SK-N-SH (cell line): ENCODE measurements around the gene KRT72. TPM values are rescaled to one million over a fixed set of nuclear protein-coding genes. Genes with fewer than 3 reads are reported as not detected.

Experiments
- CTCF ChIA-PET: fragments of 300-600, 350-600 bp; formaldehyde crosslinking; extraction: SDS; loops from one replicate; lab custom pipeline; 2021; lab: Yijun Ruan, JAX
- POLR2A ChIA-PET: fragments of 350-600 bp; sonication (Branson Sonifier 250); formaldehyde crosslinking; extraction: SDS; loops from one replicate; lab custom pipeline; 2020; ENCODE audit warnings: antibody characterized with exemption, inconsistent platforms; lab: Yijun Ruan, JAX
- DNase-seq: peaks from one replicate; pipeline ENCODE4 v3.0.0; 2012
- H2AFZ ChIP-seq: fragments of 200-600 bp; sonication (generic); 2 replicates; pipeline ENCODE4 v1.8.1; 2016; ENCODE audit warnings: antibody characterized with exemption, mild to moderate bottlenecking, low read depth
- H3F3A ChIP-seq: fragments of 200-600 bp; sonication (generic); replicated peaks from 2 replicates; pipeline ENCODE3; 2016; ENCODE audit warnings: antibody characterized with exemption, mild to moderate bottlenecking; ENCODE audit not compliant: insufficient read depth
- H3K27ac ChIP-seq, 2 experiments: fragments of 200-500 bp in 1 of 2; fragments of 200-600 bp in 1 of 2; sonication (Bioruptor generic) in 1 of 2; sonication (generic), shearing (Covaris generic) in 1 of 2; 2 replicates each; pipeline versions ENCODE4 v1.5.1 to v1.6.1; 2014 to 2016; ENCODE audit warnings: low read depth in 2 of 2, inconsistent platforms in 1 of 2, low read length in 1 of 2, mild to moderate bottlenecking in 1 of 2, mixed read lengths in 1 of 2
- H3K27me3 ChIP-seq: fragments of 200-600 bp; sonication (generic), shearing (Covaris generic); 2 replicates; pipeline ENCODE4 v1.6.1; 2016; ENCODE audit warnings: mixed run types; ENCODE audit not compliant: insufficient read depth
- H3K36me3 ChIP-seq, 2 experiments: fragments of 200-500 bp in 1 of 2; fragments of 200-600 bp in 1 of 2; sonication (Bioruptor generic) in 1 of 2; sonication (generic) in 1 of 2; replicated peaks in 1 of 2; 2 replicates each; pipeline versions ENCODE3 to v1.5.1; 2014 to 2016; ENCODE audit warnings: low read length in 1 of 2, mild to moderate bottlenecking in 1 of 2; ENCODE audit not compliant: insufficient read depth in 2 of 2, control insufficient read depth in 1 of 2
- H3K4me1 ChIP-seq, 2 experiments: fragments of 200-500 bp in 1 of 2; fragments of 200-600 bp in 1 of 2; sonication (Bioruptor generic) in 1 of 2; sonication (generic), shearing (Covaris generic) in 1 of 2; 2 replicates each; pipeline versions ENCODE4 v1.5.1 to v1.6.1; 2014 to 2016; ENCODE audit warnings: low read depth in 1 of 2, low read length in 1 of 2, mixed run types in 1 of 2; ENCODE audit not compliant: insufficient read depth in 2 of 2, control insufficient read depth in 1 of 2
- H3K4me2 ChIP-seq: fragments of 200-600 bp; sonication (generic), shearing (Covaris generic); 2 replicates; pipeline ENCODE4 v1.6.1; 2017; ENCODE audit warnings: mixed run types
- H3K4me3 ChIP-seq, 2 experiments: fragments of 200-500 bp in 1 of 2; fragments of 200-600 bp in 1 of 2; sonication (Bioruptor generic) in 1 of 2; sonication (generic), shearing (Covaris generic) in 1 of 2; 2 replicates each; pipeline versions ENCODE4 v1.5.1 to v1.8.1; 2014 to 2016; ENCODE audit warnings: low read depth in 2 of 2, inconsistent platforms in 1 of 2, low read length in 1 of 2, mild to moderate bottlenecking in 1 of 2, mixed read lengths in 1 of 2, moderate library complexity in 1 of 2
- H3K79me2 ChIP-seq: fragments of 200-600 bp; sonication (generic); 2 replicates; pipeline ENCODE4 v1.8.1; 2017; ENCODE audit warnings: mild to moderate bottlenecking; ENCODE audit not compliant: insufficient read depth
- H3K9ac ChIP-seq: fragments of 200-600 bp; sonication (generic); 2 replicates; pipeline ENCODE4 v1.6.1; 2017; ENCODE audit warnings: mixed run types
- H3K9me2 ChIP-seq: fragments of 200-600 bp; sonication (generic); 2 replicates; pipeline ENCODE4 v1.6.1; 2017; ENCODE audit warnings: mixed run types
- H3K9me3 ChIP-seq: fragments of 200-600 bp; sonication (generic); 2 replicates; pipeline ENCODE4 v1.6.1; 2017; ENCODE audit warnings: mixed run types, mild to moderate bottlenecking, moderate library complexity
- H4K20me1 ChIP-seq: fragments of 200-600 bp; sonication (generic); 2 replicates; pipeline ENCODE4 v1.6.1; 2017; ENCODE audit warnings: mild to moderate bottlenecking, mixed run types; ENCODE audit not compliant: insufficient read depth
- CHD2 ChIP-seq: fragments of 150-350 bp; IDR thresholded peaks from 2 replicates; pipeline ENCODE4 v1.6.1; 2018; ENCODE audit warnings: low read length; ENCODE audit not compliant: partially characterized antibody
- EZH2phosphoT487 ChIP-seq: fragments of 200-600 bp; sonication (generic); IDR thresholded peaks from 2 replicates; pipeline ENCODE4 v1.6.1; 2017; ENCODE audit warnings: low read depth, mixed run types, mild to moderate bottlenecking, antibody characterized with exemption, moderate library complexity, borderline replicate concordance
- FOSL2 ChIP-seq: IDR thresholded peaks from 2 replicates; pipeline ENCODE4 v1.4.0; 2012; ENCODE audit warnings: low read depth, mild to moderate bottlenecking, moderate library complexity, borderline replicate concordance
- FOXJ3 ChIP-seq: sonication (generic); formaldehyde crosslinking; IDR thresholded peaks from 2 replicates; pipeline ENCODE4 v1.5.1; 2020; ENCODE audit warnings: mild to moderate bottlenecking, missing genetic modification reagents
- FOXM1 ChIP-seq: IDR thresholded peaks from 2 replicates; pipeline ENCODE4 v1.4.0; 2012; ENCODE audit warnings: low read depth, mild to moderate bottlenecking
- GABPA ChIP-seq: IDR thresholded peaks from 2 replicates; pipeline ENCODE4 v1.4.0; 2012; ENCODE audit warnings: low read depth, mild to moderate bottlenecking
- GATA2 ChIP-seq: sonication (generic); formaldehyde crosslinking; IDR thresholded peaks from 2 replicates; pipeline ENCODE4 v1.5.0; 2020; ENCODE audit warnings: mild to moderate bottlenecking, missing genetic modification reagents
- NFIC ChIP-seq: IDR thresholded peaks from 2 replicates; pipeline ENCODE4 v1.4.0; 2012; ENCODE audit warnings: borderline replicate concordance
- RAD21 ChIP-seq: IDR thresholded peaks from 2 replicates; pipeline ENCODE4 v1.6.1; 2012; ENCODE audit warnings: mild to moderate bottlenecking, low read length
- RFX5 ChIP-seq: IDR thresholded peaks from 2 replicates; pipeline ENCODE4 v1.6.1; 2012; ENCODE audit warnings: mild to moderate bottlenecking, improper control_type of control experiment, low read length
- SIN3A ChIP-seq: IDR thresholded peaks from 2 replicates; pipeline ENCODE4 v1.6.1; 2012; ENCODE audit warnings: low read depth, mild to moderate bottlenecking, low read length, moderate library complexity, borderline replicate concordance
- TAF1 ChIP-seq: IDR thresholded peaks from 2 replicates; pipeline ENCODE4 v1.6.1; 2012; ENCODE audit warnings: low read depth, mild to moderate bottlenecking, low read length, moderate library complexity, borderline replicate concordance
- TCF12 ChIP-seq: IDR thresholded peaks from 2 replicates; pipeline ENCODE4 v1.4.0; 2012
- TEAD4 ChIP-seq: IDR thresholded peaks from 2 replicates; pipeline ENCODE4 v1.4.0; 2012; ENCODE audit warnings: mild to moderate bottlenecking, borderline replicate concordance; ENCODE audit not compliant: insufficient read depth
- YY1 ChIP-seq: IDR thresholded peaks from 2 replicates; pipeline ENCODE4 v1.4.0; 2012; ENCODE audit warnings: low read depth, mild to moderate bottlenecking
- WGBS: methylation state at CpG from one replicate; pipeline ENCODE4 v1.1.6; 2017; ENCODE audit warnings: low lambda C conversion rate; 5-methylcytosine and 5-hydroxymethylcytosine counted together
- polyA plus RNA-seq, 3 experiments: library from polyadenylated mRNA; depleted of rRNA; stranded (reverse); fragments of >200 nt; gene quantifications; 2 replicates each; pipeline ENCODE4 v1.2.3, GENCODE V29; 2012
- TF ChIP-seq, protein P1 (sequence below): IDR thresholded peaks from 2 replicates; pipeline ENCODE4 v1.4.0; 2012; ENCODE audit warnings: low read depth, borderline replicate concordance
- TF ChIP-seq, protein P2 (sequence below): fragments of 150-350 bp; IDR thresholded peaks from 2 replicates; pipeline ENCODE4 v1.6.1; 2017; ENCODE audit warnings: antibody characterized with exemption, low read length, low read depth, borderline replicate concordance
- TF ChIP-seq, protein P3 (sequence below): IDR thresholded peaks from 2 replicates; pipeline ENCODE4 v1.4.0; 2012; ENCODE audit warnings: low read depth
- TF ChIP-seq, protein P4 (sequence below): IDR thresholded peaks from 2 replicates; pipeline ENCODE4; 2012

KRT72 gene
- polyA plus RNA-seq, 1 of the 3 experiments (the other 2 are of a cell fraction), result not detected

DNA sequence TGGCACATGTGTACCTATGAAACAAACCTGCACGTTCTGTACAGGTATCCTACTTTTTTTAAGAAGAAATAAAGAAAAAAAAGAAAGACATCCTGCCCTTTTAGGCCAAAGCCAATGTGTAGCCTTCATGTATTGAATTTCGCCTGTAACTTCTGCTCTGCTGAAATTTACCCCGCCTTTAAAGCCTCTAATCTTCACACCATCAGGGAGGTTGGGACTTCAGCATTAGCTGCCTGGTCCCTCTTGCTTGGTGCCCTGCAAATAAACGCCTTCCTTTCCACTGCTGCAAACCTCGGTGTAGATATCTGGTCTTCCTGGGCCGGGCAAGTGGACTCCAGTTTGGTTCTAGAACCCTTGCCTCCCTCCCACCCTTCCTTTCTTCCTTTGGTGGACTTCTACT lies 45.7 kb downstream of the KRT72 start:
- Histone ChIP-seq H2AFZ (no peak overlapping the region), H3K4me1 (no peaks in the 10 kb centered on the region), H3K9ac (no peak overlapping the region), H4K20me1 (no peaks in the 10 kb centered on the region), H3K4me3 (no peak overlapping the region), H3K27ac (no peak overlapping the region), H3K79me2 (no peaks in the 10 kb centered on the region), H3K27me3 (peaks cover 47% of the 10 kb centered on the region), H3K4me2 (no peak overlapping the region), H3F3A (no peaks in the 10 kb centered on the region), H3K9me3 (no peaks in the 10 kb centered on the region), H3K9me2 (no peaks in the 10 kb centered on the region), H3K36me3 (no peaks in the 10 kb centered on the region)
- CTCF ChIA-PET, result interaction anchor here (0.8 kb wide), 1 partner anchor 59 kb away, joined by 3 read pairs; no protein-coding TSS in a partner anchor
- 20% methylated on average over 6 of the region's 6 CpGs for WGBS
- DNase-seq, result no peak
- no peak for TF ChIP-seq RAD21
- no peak for TF ChIP-seq GABPA
- POLR2A ChIA-PET, result no interaction called here

DNA sequence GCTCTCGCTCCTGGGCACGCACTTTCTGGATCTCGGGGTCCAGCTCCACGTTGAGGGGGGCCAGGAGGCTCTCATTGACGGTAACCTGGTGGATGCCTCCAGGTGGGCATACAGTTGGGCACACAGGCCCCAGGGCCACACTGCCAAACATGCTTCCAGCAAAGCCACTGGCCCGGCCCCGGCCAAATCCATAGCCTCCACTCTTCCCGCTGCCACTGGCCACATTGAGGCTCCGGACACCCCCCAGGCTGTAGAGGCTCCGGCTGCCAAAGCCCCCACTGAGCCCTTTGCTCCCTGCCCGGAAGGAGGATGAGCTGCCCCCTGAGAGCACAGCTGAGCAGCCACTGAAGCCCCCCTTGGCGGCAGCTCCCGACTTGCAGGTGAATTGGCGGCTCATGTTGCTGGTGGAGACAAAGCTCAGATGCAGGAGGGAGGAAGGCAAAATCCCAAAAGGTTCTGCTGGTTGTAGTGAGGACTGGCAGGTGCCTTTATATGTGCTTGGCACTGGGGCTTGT lies 48.5 kb downstream of the KRT72 start, which contains the start of gene KRT71:
KRT71 (minus strand) TSS at position 465 of the 515 bp plus-strand sequence; CDS start at position 397, 68 bp downstream.
- H3K36me3 ChIP-seq, result no peaks in the 10 kb centered on the region
- no peaks in the 10 kb centered on the region for H3K4me1 ChIP-seq
- H3F3A ChIP-seq, result no peaks in the 10 kb centered on the region
- peaks cover 61% of the 10 kb centered on the region for H3K27me3 ChIP-seq
- ChIA-PET POLR2A (no interaction called here), CTCF (no interaction called here)
- no peak within 1 kb of the TSS for H3K4me3 ChIP-seq
- no peak within 1 kb of the TSS for H3K27ac ChIP-seq
- H2AFZ ChIP-seq, result no peak within 1 kb of the TSS
- 29% methylated on average over 7 of the region's 14 CpGs for WGBS
- no peak within 1 kb of the TSS for H3K4me2 ChIP-seq
- H3K9me3 ChIP-seq, result no peaks in the 10 kb centered on the region
- TF ChIP-seq TAF1 (no peak), EZH2phosphoT487 (no peak), GATA2 (CRISPR knock-in tag) (no peak), FOXJ3 (no peak), FOXM1 (no peak), NFIC (no peak), CHD2 (no peak)
- TF ChIP-seq, protein P1, sequence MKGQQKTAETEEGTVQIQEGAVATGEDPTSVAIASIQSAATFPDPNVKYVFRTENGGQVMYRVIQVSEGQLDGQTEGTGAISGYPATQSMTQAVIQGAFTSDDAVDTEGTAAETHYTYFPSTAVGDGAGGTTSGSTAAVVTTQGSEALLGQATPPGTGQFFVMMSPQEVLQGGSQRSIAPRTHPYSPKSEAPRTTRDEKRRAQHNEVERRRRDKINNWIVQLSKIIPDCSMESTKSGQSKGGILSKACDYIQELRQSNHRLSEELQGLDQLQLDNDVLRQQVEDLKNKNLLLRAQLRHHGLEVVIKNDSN, result no peak
- no peaks in the 10 kb centered on the region for H3K9me2 ChIP-seq
- H3K9ac ChIP-seq, result no peak within 1 kb of the TSS
- no peak for DNase-seq
- H3K79me2 ChIP-seq, result no peaks in the 10 kb centered on the region
- no peaks in the 10 kb centered on the region for H4K20me1 ChIP-seq

DNA sequence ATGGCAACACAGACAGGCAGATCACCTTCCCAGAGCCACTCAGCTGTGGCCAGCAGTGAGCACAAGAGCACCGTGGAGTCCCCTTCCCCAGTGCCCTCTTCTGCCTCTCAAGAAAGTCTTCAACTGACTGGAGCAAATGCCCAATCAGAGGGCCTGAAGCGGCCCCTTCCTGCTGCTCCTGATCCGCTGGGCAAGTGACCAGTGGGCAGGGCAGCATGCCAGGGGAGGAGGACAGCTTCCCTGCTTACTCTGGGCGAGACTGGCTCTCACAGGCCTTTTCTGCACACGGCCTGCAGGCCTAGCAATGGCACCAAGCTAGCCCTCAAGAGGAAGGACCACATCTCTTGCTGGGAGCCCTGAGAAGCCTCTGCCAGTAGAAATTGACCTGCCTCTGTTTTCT lies 49.2 kb downstream of the KRT72 start:
- CTCF ChIA-PET, result no interaction called here

More for the DNA sequence above, 49.2 kb downstream of the KRT72 start:
- Histone ChIP-seq H3K27ac (no peak overlapping the region), H4K20me1 (no peaks in the 10 kb centered on the region), H3K9me3 (no peaks in the 10 kb centered on the region), H3K9ac (no peak overlapping the region), H3K4me3 (no peak overlapping the region), H3K9me2 (no peaks in the 10 kb centered on the region), H3K4me2 (no peak overlapping the region), H3K79me2 (no peaks in the 10 kb centered on the region), H3K36me3 (no peaks in the 10 kb centered on the region), H3K27me3 (peaks cover 62% of the 10 kb centered on the region), H3F3A (no peaks in the 10 kb centered on the region), H2AFZ (no peak overlapping the region), H3K4me1 (no peaks in the 10 kb centered on the region)
- 9% methylated on average over 4 of the region's 5 CpGs for WGBS
- POLR2A ChIA-PET, result no interaction called here
- TF ChIP-seq YY1, result no peak
- TF ChIP-seq, protein P2, sequence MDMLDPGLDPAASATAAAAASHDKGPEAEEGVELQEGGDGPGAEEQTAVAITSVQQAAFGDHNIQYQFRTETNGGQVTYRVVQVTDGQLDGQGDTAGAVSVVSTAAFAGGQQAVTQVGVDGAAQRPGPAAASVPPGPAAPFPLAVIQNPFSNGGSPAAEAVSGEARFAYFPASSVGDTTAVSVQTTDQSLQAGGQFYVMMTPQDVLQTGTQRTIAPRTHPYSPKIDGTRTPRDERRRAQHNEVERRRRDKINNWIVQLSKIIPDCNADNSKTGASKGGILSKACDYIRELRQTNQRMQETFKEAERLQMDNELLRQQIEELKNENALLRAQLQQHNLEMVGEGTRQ, result no peak
- no peak for TF ChIP-seq NFIC
- TF ChIP-seq RAD21, result no peak
- no peak for TF ChIP-seq FOSL2
- TF ChIP-seq, protein P3, sequence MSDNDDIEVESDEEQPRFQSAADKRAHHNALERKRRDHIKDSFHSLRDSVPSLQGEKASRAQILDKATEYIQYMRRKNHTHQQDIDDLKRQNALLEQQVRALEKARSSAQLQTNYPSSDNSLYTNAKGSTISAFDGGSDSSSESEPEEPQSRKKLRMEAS, result no peak
- TF ChIP-seq GATA2 (CRISPR knock-in tag), result no peak
- no peak for TF ChIP-seq TCF12
- TF ChIP-seq SIN3A, result no peak
- no peak for TF ChIP-seq RFX5
- TF ChIP-seq, protein P4, sequence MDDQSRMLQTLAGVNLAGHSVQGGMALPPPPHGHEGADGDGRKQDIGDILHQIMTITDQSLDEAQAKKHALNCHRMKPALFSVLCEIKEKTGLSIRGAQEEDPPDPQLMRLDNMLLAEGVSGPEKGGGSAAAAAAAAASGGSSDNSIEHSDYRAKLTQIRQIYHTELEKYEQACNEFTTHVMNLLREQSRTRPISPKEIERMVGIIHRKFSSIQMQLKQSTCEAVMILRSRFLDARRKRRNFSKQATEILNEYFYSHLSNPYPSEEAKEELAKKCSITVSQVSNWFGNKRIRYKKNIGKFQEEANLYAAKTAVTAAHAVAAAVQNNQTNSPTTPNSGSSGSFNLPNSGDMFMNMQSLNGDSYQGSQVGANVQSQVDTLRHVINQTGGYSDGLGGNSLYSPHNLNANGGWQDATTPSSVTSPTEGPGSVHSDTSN, result no peak
- TF ChIP-seq TEAD4, result no peak
- no peak for TF ChIP-seq EZH2phosphoT487
- DNase-seq, result no peak
